PC-3 (cell line): Measurements from ENCODE around the gene SSBP2.

Experiments
- CTCF ChIP-seq: fragments of 300-600 bp; sonication (generic); conservative IDR thresholded peaks from 2 replicates; pipeline ENCODE4 v1.5.1; 2017; ENCODE audit warnings: antibody characterized with exemption, low read depth, mild to moderate bottlenecking, low read length
- EZH2phosphoT487 ChIP-seq: fragments of 300-600 bp; sonication (generic); IDR thresholded peaks from 2 replicates; pipeline ENCODE4 v1.6.1; 2018; ENCODE audit warnings: mild to moderate bottlenecking, antibody characterized with exemption, low read length, borderline replicate concordance

- TF ChIP-seq CTCF (no peak), EZH2phosphoT487 (no peak)
Measured at GRCh38 chr5:81756016-81756415, 5.1 kb upstream of the SSBP2 start.
